Fibroblast of lung (primary cell): ENCODE results near the gene VPS37C. TPM values are rescaled to one million over a fixed set of nuclear protein-coding genes. Genes with fewer than 3 reads are reported as not detected.

Experiments
- DNase-seq, 2 donors: peaks; one replicate each; pipeline versions ENCODE4 v3.0.0 to v3.0.0-alpha.2; 2010; ENCODE audit warnings: low read depth in 2 of 2
- H2AFZ ChIP-seq: 2 replicates; pipeline ENCODE4 v1.5.1; 2012; ENCODE audit warnings: low read length, control low read depth, inconsistent platforms
- H3K27ac ChIP-seq: 2 replicates; pipeline ENCODE4 v1.5.1; 2011; ENCODE audit warnings: low read length, control low read depth; ENCODE audit not compliant: insufficient read depth
- H3K27me3 ChIP-seq: 2 replicates; pipeline ENCODE4 v1.5.1; 2011; ENCODE audit warnings: mild to moderate bottlenecking, low read length; ENCODE audit not compliant: control insufficient read depth, insufficient read depth
- H3K36me3 ChIP-seq: 2 replicates; pipeline ENCODE4 v1.5.1; 2011; ENCODE audit warnings: low read length; ENCODE audit not compliant: control insufficient read depth, insufficient read depth
- H3K4me1 ChIP-seq: 2 replicates; pipeline ENCODE4 v1.5.1; 2011; ENCODE audit warnings: low read length; ENCODE audit not compliant: control insufficient read depth, insufficient read depth; ENCODE audit errors: extremely low read depth
- H3K4me2 ChIP-seq: 2 replicates; pipeline ENCODE4 v1.5.1; 2011; ENCODE audit warnings: low read length, control low read depth; ENCODE audit not compliant: insufficient read depth; ENCODE audit errors: extremely low read depth
- H3K4me3 ChIP-seq, 4 experiments: fragments of 200-600 bp in 1 of 4; sonication (generic) in 1 of 4; replicated peaks in 1 of 4; 2 replicates each; pipeline ENCODE4 v1.5.1; 2011 to 2016; ENCODE audit warnings: low read length in 4 of 4, low read depth in 3 of 4, mild to moderate bottlenecking in 3 of 4, control low read depth in 2 of 4, inconsistent platforms in 1 of 4, mixed read lengths in 1 of 4; ENCODE audit not compliant: insufficient read depth in 1 of 4; ENCODE audit errors: control extremely low read depth in 1 of 4
- H3K79me2 ChIP-seq: 2 replicates; pipeline ENCODE4 v1.5.1; 2012; ENCODE audit warnings: mild to moderate bottlenecking, low read length, inconsistent platforms; ENCODE audit not compliant: control insufficient read depth, insufficient read depth
- H3K9ac ChIP-seq: 2 replicates; pipeline ENCODE4 v1.5.1; 2011; ENCODE audit warnings: mild to moderate bottlenecking, low read length, control low read depth; ENCODE audit not compliant: insufficient read depth
- H3K9me3 ChIP-seq: 2 replicates; pipeline ENCODE4 v1.5.1; 2012; ENCODE audit warnings: low read depth, low read length; ENCODE audit not compliant: control insufficient read depth, insufficient read depth
- H4K20me1 ChIP-seq: 2 replicates; pipeline ENCODE4 v1.5.1; 2011; ENCODE audit warnings: low read length; ENCODE audit not compliant: control insufficient read depth, insufficient read depth; ENCODE audit errors: extremely low read depth
- EZH2 ChIP-seq: IDR thresholded peaks from 2 replicates; pipeline ENCODE4 v1.5.1; 2012; ENCODE audit warnings: low read length, control low read depth, mild to moderate bottlenecking; ENCODE audit errors: missing control alignments
- polyA plus RNA-seq, 2 donors: library from polyadenylated mRNA; depleted of rRNA in 1 of 2; stranded (reverse) in 1 of 2; unstranded in 1 of 2; fragments of >200 nt; gene quantifications; 2 replicates each; pipeline ENCODE4 v1.2.1, GENCODE V29; 2011 to 2012; ENCODE audit warnings: missing spikeins in 1 of 2
- total RNA-seq: library from RNA; depleted of rRNA; stranded (reverse); fragments of >200 nt; gene quantifications from 2 replicates; pipeline ENCODE4 v1.2.1, GENCODE V29; 2014
- TF ChIP-seq, protein P1 (sequence below), 2 donors: IDR thresholded peaks in 1 of 2; conservative IDR thresholded peaks in 1 of 2; 1 replicate in 1 of 2; 2 replicates in 1 of 2; pipeline ENCODE4 v1.5.1; 2011 to 2012; ENCODE audit warnings: low read length in 2 of 2, control low read depth in 1 of 2, inconsistent platforms in 1 of 2, low read depth in 1 of 2, mild to moderate bottlenecking in 1 of 2

Gene VPS37C
- total and polyA plus RNA-seq, 2 donors (not counting 1 experiment from before 2014, with no cell fraction given), result 7.6 to 9.9 TPM

DNA sequence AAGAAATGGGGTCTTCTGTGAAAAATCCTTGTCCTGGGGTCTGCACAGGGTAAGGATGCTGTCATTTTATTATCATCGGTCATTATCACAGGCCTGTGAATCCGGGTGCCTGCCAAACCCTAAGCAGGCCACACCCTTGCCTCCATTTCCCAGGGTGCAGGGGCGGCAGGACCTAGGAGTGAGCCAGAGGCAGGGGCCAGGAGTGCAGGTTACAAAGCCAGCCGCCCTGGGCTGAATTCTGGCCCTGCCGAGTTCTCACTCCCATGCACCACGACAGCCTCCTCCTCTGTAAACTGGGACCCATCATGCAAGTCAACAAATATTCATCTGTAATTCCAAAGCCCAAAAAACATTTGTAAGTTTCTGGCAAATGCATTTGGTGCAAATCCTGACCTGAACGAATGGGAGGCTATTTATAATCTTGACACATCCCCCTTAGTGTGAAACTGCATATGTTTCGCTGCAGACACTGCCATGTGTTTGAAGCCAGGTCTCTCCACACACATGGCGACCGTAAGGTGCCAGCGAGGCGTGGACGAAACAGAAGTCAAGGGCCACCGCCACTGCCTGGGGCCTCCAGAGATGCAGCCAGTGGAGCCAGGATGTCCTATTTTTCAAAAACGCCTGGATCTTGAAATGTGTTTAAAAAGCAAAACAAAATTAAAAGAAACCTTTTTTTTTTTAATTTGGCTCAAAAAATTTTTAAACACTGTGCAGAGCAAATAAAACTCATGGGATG is 52.2 kb downstream of the VPS37C start:
- H3K9ac ChIP-seq, result no peak overlapping the region
- H2AFZ ChIP-seq, result no peak overlapping the region
- no peaks in the 10 kb centered on the region for H3K36me3 ChIP-seq
- no peaks in the 10 kb centered on the region for H3K79me2 ChIP-seq
- no peaks in the 10 kb centered on the region for H4K20me1 ChIP-seq
- no peaks in the 10 kb centered on the region for H3K27me3 ChIP-seq
- no peak for DNase-seq
- H3K4me2 ChIP-seq, result no peak overlapping the region
- no peaks in the 10 kb centered on the region for H3K4me1 ChIP-seq
- no peak overlapping the region for H3K4me3 ChIP-seq
- no peak overlapping the region for H3K27ac ChIP-seq
- TF ChIP-seq, protein P1, sequence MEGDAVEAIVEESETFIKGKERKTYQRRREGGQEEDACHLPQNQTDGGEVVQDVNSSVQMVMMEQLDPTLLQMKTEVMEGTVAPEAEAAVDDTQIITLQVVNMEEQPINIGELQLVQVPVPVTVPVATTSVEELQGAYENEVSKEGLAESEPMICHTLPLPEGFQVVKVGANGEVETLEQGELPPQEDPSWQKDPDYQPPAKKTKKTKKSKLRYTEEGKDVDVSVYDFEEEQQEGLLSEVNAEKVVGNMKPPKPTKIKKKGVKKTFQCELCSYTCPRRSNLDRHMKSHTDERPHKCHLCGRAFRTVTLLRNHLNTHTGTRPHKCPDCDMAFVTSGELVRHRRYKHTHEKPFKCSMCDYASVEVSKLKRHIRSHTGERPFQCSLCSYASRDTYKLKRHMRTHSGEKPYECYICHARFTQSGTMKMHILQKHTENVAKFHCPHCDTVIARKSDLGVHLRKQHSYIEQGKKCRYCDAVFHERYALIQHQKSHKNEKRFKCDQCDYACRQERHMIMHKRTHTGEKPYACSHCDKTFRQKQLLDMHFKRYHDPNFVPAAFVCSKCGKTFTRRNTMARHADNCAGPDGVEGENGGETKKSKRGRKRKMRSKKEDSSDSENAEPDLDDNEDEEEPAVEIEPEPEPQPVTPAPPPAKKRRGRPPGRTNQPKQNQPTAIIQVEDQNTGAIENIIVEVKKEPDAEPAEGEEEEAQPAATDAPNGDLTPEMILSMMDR (conservative IDR thresholded peaks at IDR 0.05 in 1 of 2, IDR thresholded peaks at IDR 0.05 in 1 of 2; ENCODE audit: low read depth in 1 of 2, low read length in 2 of 2), result no peak
- TF ChIP-seq EZH2, result no peak
- no peaks in the 10 kb centered on the region for H3K9me3 ChIP-seq

DNA sequence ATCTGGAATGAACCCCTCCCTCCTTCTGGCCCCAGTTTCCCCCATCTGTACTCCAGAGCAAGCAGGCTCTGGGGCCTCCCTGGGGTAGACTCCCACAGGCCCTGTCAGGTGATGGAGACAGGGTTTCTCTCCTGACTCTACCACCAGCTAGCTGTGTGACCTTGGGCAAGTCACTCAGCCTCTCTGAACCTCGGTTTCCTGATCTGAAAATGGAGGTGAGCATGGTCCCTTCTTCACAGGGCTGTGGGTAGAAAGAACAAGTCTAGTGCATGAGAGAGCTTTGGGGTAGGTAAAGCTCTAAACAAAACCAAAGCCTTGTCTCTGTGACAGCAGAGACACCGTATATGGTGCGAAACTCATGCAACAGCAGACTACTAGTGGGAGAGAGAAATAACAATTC is 53.3 kb downstream of the VPS37C start:
- Histone ChIP-seq H3K27me3 (no peaks in the 10 kb centered on the region), H3K9ac (no peak overlapping the region), H3K9me3 (no peaks in the 10 kb centered on the region), H3K4me2 (no peak overlapping the region), H3K4me1 (no peaks in the 10 kb centered on the region), H3K79me2 (no peaks in the 10 kb centered on the region), H3K27ac (no peak overlapping the region), H2AFZ (no peak overlapping the region), H3K4me3 (no peak overlapping the region), H3K36me3 (no peaks in the 10 kb centered on the region), H4K20me1 (no peaks in the 10 kb centered on the region)
- DNase-seq, result no peak
- TF ChIP-seq EZH2, result no peak
- TF ChIP-seq, protein P1 (conservative IDR thresholded peaks at IDR 0.05 in 1 of 2, IDR thresholded peaks at IDR 0.05 in 1 of 2; ENCODE audit: low read depth in 1 of 2, low read length in 2 of 2), result no peak

DNA sequence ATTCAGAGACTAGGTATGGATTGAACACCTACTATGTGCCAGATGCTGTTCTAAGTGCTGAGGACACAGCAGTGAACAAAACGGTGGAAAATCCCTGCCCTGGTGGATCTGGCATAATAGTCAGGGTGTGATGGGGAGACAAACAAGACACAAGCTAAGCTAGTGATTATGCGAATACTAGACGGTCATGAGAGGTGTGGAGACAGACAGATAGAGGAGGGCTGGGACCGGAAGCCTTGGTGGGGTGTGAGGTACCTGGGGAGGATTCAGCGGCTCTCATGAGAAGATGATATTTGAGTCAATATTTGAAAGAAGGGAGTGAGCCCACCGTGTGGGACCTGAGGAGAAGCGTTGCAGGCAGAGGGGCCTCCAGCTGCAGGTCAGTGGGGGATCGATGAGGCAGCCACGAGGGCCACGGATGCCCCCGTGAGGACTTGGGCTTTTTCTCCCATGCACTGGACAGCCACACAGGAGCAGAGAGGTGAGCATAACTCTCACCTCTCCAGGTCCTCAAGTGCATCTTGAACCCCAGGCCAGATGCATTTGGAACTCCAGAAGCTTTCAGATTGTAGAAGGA is 54.2 kb downstream of the VPS37C start:
- H3K36me3 ChIP-seq, result no peaks in the 10 kb centered on the region
- H2AFZ ChIP-seq, result no peak overlapping the region
- H3K27ac ChIP-seq, result no peak overlapping the region
- H3K4me2 ChIP-seq, result no peak overlapping the region
- no peaks in the 10 kb centered on the region for H3K27me3 ChIP-seq
- H4K20me1 ChIP-seq, result no peaks in the 10 kb centered on the region
- no peaks in the 10 kb centered on the region for H3K9me3 ChIP-seq
- no peak for TF ChIP-seq EZH2
- TF ChIP-seq, protein P1 (conservative IDR thresholded peaks at IDR 0.05 in 1 of 2, IDR thresholded peaks at IDR 0.05 in 1 of 2; ENCODE audit: low read depth in 1 of 2, low read length in 2 of 2), result no peak
- no peaks in the 10 kb centered on the region for H3K4me1 ChIP-seq
- H3K79me2 ChIP-seq, result no peaks in the 10 kb centered on the region
- no peak for DNase-seq
- H3K9ac ChIP-seq, result no peak overlapping the region
- H3K4me3 ChIP-seq, result no peak overlapping the region
